Aorta (tissue), 5 donors: ENCODE measurements around the gene GIMAP8. TPM values are rescaled to one million over a fixed set of nuclear protein-coding genes. Genes with fewer than 3 reads are reported as not detected.
"Not testable (repeated sequence)": the region's sequence is repeated elsewhere in the genome, so short reads cannot be mapped to it uniquely, and the experiment has no call there.

ENCODE experiments used
- ATAC-seq: fragments of 200-7000 bp; cut with Tn5 transposase; one replicate; pipeline ENCODE4 v1.9.1; 2022; ENCODE audit warnings: moderate library complexity; ENCODE audit not compliant: low FRiP score
- DNase-seq, 2 donors: peaks; one replicate each; pipeline ENCODE4 v3.0.0-alpha.2; 2020
- H3K27ac ChIP-seq, 2 donors: one replicate each; pipeline ENCODE4 v1.5.1; 2013; ENCODE audit warnings: low read length in 2 of 2, mild to moderate bottlenecking in 2 of 2, moderate library complexity in 2 of 2, control low read depth in 1 of 2, inconsistent platforms in 1 of 2, low read depth in 1 of 2
- H3K27me3 ChIP-seq, 2 donors: one replicate each; pipeline ENCODE4 v1.6.1; 2013; ENCODE audit warnings: control low read depth in 1 of 2, low read length in 1 of 2, mild to moderate bottlenecking in 1 of 2, moderate library complexity in 1 of 2; ENCODE audit not compliant: insufficient read depth in 2 of 2, control insufficient read depth in 1 of 2
- H3K36me3 ChIP-seq, 2 donors: one replicate each; pipeline ENCODE4 v1.6.1; 2013; ENCODE audit warnings: control low read depth in 1 of 2, low read length in 1 of 2, mild to moderate bottlenecking in 1 of 2; ENCODE audit not compliant: insufficient read depth in 2 of 2, control insufficient read depth in 1 of 2
- H3K4me1 ChIP-seq, 2 donors: one replicate each; pipeline ENCODE4 v1.6.1; 2013; ENCODE audit warnings: low read length in 2 of 2, control low read depth in 1 of 2, mild to moderate bottlenecking in 1 of 2, moderate library complexity in 1 of 2; ENCODE audit not compliant: insufficient read depth in 2 of 2, control insufficient read depth in 1 of 2
- H3K4me3 ChIP-seq, 2 donors: one replicate each; pipeline ENCODE4 v1.5.1; 2013; ENCODE audit warnings: low read length in 2 of 2, control low read depth in 1 of 2, mild to moderate bottlenecking in 1 of 2
- H3K9me3 ChIP-seq: one replicate; pipeline ENCODE4 v1.6.1; 2013; ENCODE audit warnings: mild to moderate bottlenecking, low read length; ENCODE audit not compliant: control insufficient read depth
- WGBS, 2 donors: extraction: QIAGEN DNeasy Blood & Tissue Kit; methylation state at CpG; one replicate each; pipeline ENCODE4 v1.1.7; 2013; 5-methylcytosine and 5-hydroxymethylcytosine counted together
- intact Hi-C, 2 donors: fragments of 100-400 bp; cut with DNase I; formaldehyde crosslinking; loops; one replicate each; pipeline versions ENCODE4 v1.14.2 to v1.15.0; 2022
- polyA plus RNA-seq, 2 donors: library from polyadenylated mRNA; stranded (reverse); fragments of 200-250 nt; gene quantifications; one replicate each; pipeline ENCODE4 v1.2.3, GENCODE V29; 2013
- total RNA-seq, 2 donors: library from RNA; stranded (reverse); fragmentation: NEBNext Ultra II Directional; extraction: Animal tissue kit (Norgen Biotek cat#: 25700); gene quantifications; one replicate each; pipeline ENCODE4 v1.2.1, GENCODE V29; 2021
- donor health status: healthy with polysubstance abuse.
- donor health status: Bipolar disorder and iron deficiency.
- donor health status: DM: no; HTN: no; CAD: no.
- donor health status: DM: no; HTN: no; CAD: no.
- donor health status: DM: yes; HTN: yes; CAD: no.

GIMAP8 gene
- total and polyA plus RNA-seq, 4 donors, result 1.6 to 41.4 (median 13.3) TPM

DNA sequence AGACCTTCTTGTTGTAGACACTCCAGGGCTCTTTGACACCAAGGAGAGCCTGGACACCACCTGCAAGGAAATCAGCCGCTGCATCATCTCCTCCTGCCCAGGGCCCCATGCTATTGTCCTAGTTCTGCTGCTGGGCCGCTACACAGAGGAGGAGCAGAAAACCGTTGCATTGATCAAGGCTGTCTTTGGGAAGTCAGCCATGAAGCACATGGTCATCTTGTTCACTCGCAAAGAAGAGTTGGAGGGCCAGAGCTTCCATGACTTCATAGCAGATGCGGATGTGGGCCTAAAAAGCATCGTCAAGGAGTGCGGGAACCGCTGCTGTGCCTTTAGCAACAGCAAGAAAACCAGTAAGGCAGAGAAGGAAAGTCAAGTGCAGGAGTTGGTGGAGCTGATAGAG, 69.7 kb downstream of the GIMAP8 start:
- ATAC-seq (no peak), DNase-seq (no peak)
- Histone ChIP-seq H3K36me3 (no peaks in the 10 kb centered on the region), H3K4me1 (no peaks in the 10 kb centered on the region), H3K4me3 (no peak overlapping the region), H3K9me3 (no peaks in the 10 kb centered on the region), H3K27ac (no peak overlapping the region), H3K27me3 (no peaks in the 10 kb centered on the region)
- WGBS, 2 donors, result 84 to 89% methylated on average over 8 of the region's 8 CpGs
- intact Hi-C loops, result no loop called here

DNA sequence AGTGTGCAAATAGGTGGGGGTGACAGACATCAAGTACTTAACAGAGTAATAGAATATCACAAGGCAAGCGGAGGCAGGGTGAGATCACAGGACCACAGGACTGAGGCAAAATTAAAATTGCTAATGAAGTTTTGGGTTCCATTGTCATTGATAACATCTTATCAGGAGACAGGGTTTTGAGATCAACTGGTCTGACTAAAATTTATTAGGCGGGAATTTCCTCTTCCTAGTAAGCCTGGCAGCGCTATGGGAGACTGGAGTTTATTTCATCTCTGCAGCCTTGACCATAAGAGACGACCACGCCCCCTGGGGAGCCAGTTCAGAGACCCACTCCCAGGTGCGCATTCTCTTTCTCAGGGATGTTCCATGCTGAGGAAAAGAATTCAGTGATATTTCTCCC, 72.5 kb downstream of the GIMAP8 start:
- H3K27ac ChIP-seq, H3K27me3 ChIP-seq, H3K4me1 ChIP-seq, H3K4me3 ChIP-seq, DNase-seq, intact Hi-C loops, ATAC-seq, H3K36me3 ChIP-seq, H3K9me3 ChIP-seq: not testable (repeated sequence)
- WGBS, 2 donors, result 55 to 70% methylated on average over 6 of the region's 6 CpGs

DNA sequence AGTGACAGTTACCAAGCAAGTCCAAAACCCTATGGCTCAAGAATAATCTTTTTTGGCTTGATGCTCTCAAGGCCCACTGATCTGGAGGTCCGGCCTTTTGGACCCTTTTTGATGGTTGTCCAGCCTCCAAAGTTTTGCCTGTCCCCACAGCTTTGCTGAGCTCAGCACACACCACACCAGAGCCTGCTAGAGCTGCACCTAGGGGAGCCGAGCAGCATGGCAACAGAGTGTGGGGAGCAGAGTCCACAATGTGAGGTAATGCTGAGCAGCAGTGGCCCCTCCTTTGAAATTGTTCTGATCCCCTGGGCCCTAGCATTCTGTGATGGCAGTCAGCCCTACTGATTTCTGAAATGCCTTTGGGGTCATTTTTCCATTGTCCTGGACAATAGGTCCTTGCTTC, 73.6 kb downstream of the GIMAP8 start:
- no peak overlapping the region for H3K4me3 ChIP-seq
- ATAC-seq (no peak), DNase-seq (no peak)
- H3K27ac ChIP-seq, result no peak overlapping the region
- intact Hi-C loops, result no loop called here
- H3K4me1 ChIP-seq, result no peaks in the 10 kb centered on the region
- no peaks in the 10 kb centered on the region for H3K9me3 ChIP-seq
- no peaks in the 10 kb centered on the region for H3K36me3 ChIP-seq
- 27 to 33% methylated on average over 2 of the region's 2 CpGs for WGBS, 2 donors
- H3K27me3 ChIP-seq, result no peaks in the 10 kb centered on the region

Other genes with a start within 250 kb of the GIMAP8 start
- gene LRRC61, start 127.3 kb upstream of the GIMAP8 start, total RNA-seq, result 1 to 10 TPM; 2.5 to 2.6 TPM
- 1 to 10 TPM in 1 of 2 donors, under 1 TPM in 1; 0.15 to 2.6 TPM for gene LRRC61, start 127.3 kb upstream of the GIMAP8 start, polyA plus RNA-seq
- 1 to 10 TPM; 1.2 to 5.2 TPM for gene ACTR3C, start 127.1 kb upstream of the GIMAP8 start, total RNA-seq
- gene ACTR3C, start 127.1 kb upstream of the GIMAP8 start, polyA plus RNA-seq, result under 1 TPM in 1 of 2 donors, not detected in 1; 0.75 TPM
- gene RARRES2, start 109.0 kb upstream of the GIMAP8 start, total RNA-seq, result 100 to 1,000 TPM in 1 of 2 donors, 10 to 100 TPM in 1; 73.1 to 121 TPM
- gene RARRES2, start 109.0 kb upstream of the GIMAP8 start, polyA plus RNA-seq, result 100 to 1,000 TPM in 1 of 2 donors, 10 to 100 TPM in 1; 65.9 to 198 TPM
- 10 to 100 TPM; 52.0 to 56.7 TPM for gene REPIN1, start 81.8 kb upstream of the GIMAP8 start, total RNA-seq
- 10 to 100 TPM; 19.7 to 44.9 TPM for gene REPIN1, start 81.8 kb upstream of the GIMAP8 start, polyA plus RNA-seq
- gene ZNF775, start 71.3 kb upstream of the GIMAP8 start, total RNA-seq, result 1 to 10 TPM; 3.1 to 6.4 TPM
- 1 to 10 TPM; 1.9 to 3.5 TPM for gene ZNF775, start 71.3 kb upstream of the GIMAP8 start, polyA plus RNA-seq
- gene GIMAP7, start 64.2 kb downstream of the GIMAP8 start, total RNA-seq, result 10 to 100 TPM; 28.6 to 41.8 TPM
- 10 to 100 TPM in 1 of 2 donors, 1 to 10 TPM in 1; 5.4 to 19.0 TPM for gene GIMAP7, start 64.2 kb downstream of the GIMAP8 start, polyA plus RNA-seq
- gene GIMAP4, start 116.8 kb downstream of the GIMAP8 start, total RNA-seq, result 10 to 100 TPM; 37.9 to 75.3 TPM
- gene GIMAP4, start 116.8 kb downstream of the GIMAP8 start, polyA plus RNA-seq, result 10 to 100 TPM in 1 of 2 donors, 1 to 10 TPM in 1; 3.2 to 29.3 TPM
- 10 to 100 TPM; 31.7 to 49.2 TPM for gene GIMAP6, start 181.8 kb downstream of the GIMAP8 start, total RNA-seq
- gene GIMAP6, start 181.8 kb downstream of the GIMAP8 start, polyA plus RNA-seq, result 10 to 100 TPM in 1 of 2 donors, 1 to 10 TPM in 1; 3.0 to 10.3 TPM
- 10 to 100 TPM; 11.5 to 24.7 TPM for gene GIMAP2, start 235.1 kb downstream of the GIMAP8 start, total RNA-seq
- gene GIMAP2, start 235.1 kb downstream of the GIMAP8 start, polyA plus RNA-seq, result 1 to 10 TPM; 2.2 to 9.8 TPM